Embryonic facial prominence (tissue), 1 donor: ENCODE data around the gene LAMP1.
A peak's percentile ranks its signal among the peaks of the same experiment; 100 is the strongest.
"Not testable (repeated sequence)": the region's sequence is repeated elsewhere in the genome, so short reads cannot be mapped to it uniquely, and the experiment has no call there.

Experiments
- DNase-seq: peaks from one replicate; pipeline ENCODE4 v3.0.0-alpha.2; 2016; ENCODE audit errors: extremely low spot score

The LAMP1 gene

GRCh38 chr13:113296823-113297369 lies at the start of gene LAMP1:
TSS of gene LAMP1 (plus strand) at chr13:113297239. CDS start at chr13:113297435, 196 bp downstream.
- peak; percentile 91 for DNase-seq

GRCh38 chr13:113252516-113253095 lies 44.4 kb upstream of the LAMP1 start:
- DNase-seq = no peak

- not testable (repeated sequence) for DNase-seq
Observed at GRCh38 chr13:113257908-113258307, 39.1 kb upstream of the LAMP1 start.

GRCh38 chr13:113258321-113259054 lies 38.6 kb upstream of the LAMP1 start:
- DNase-seq = no peak

GRCh38 chr13:113260996-113261395 lies 36.0 kb upstream of the LAMP1 start:
- DNase-seq = no peak

- DNase-seq = not testable (repeated sequence)
Observed at GRCh38 chr13:113263016-113263415, 34.0 kb upstream of the LAMP1 start.

GRCh38 chr13:113267642-113268405 lies 29.2 kb upstream of the LAMP1 start:
- no peak for DNase-seq

GRCh38 chr13:113272031-113272430 lies 25.0 kb upstream of the LAMP1 start:
- no peak for DNase-seq

- no peak for DNase-seq
Observed at GRCh38 chr13:113272701-113273181, 24.3 kb upstream of the LAMP1 start.

- DNase-seq = no peak
Observed at GRCh38 chr13:113273321-113273720, 23.7 kb upstream of the LAMP1 start.

GRCh38 chr13:113273851-113274590 lies 23.0 kb upstream of the LAMP1 start:
- no peak for DNase-seq

- DNase-seq = no peak
Observed at GRCh38 chr13:113274721-113275120, 22.3 kb upstream of the LAMP1 start.

- DNase-seq = no peak
Observed at GRCh38 chr13:113275387-113275786, 21.7 kb upstream of the LAMP1 start.

- no peak for DNase-seq
Observed at GRCh38 chr13:113280126-113280525, 16.9 kb upstream of the LAMP1 start.

- no peak for DNase-seq
Observed at GRCh38 chr13:113283904-113284303, 13.1 kb upstream of the LAMP1 start.

GRCh38 chr13:113288880-113289279 lies 8.2 kb upstream of the LAMP1 start:
- no peak for DNase-seq

GRCh38 chr13:113291129-113291528 lies 5.9 kb upstream of the LAMP1 start:
- DNase-seq = no peak

GRCh38 chr13:113292021-113292862 lies 4.8 kb upstream of the LAMP1 start:
- no peak for DNase-seq

- DNase-seq = no peak
Observed at GRCh38 chr13:113293686-113294085, 3.4 kb upstream of the LAMP1 start.

GRCh38 chr13:113295776-113296175 lies 1.3 kb upstream of the LAMP1 start:
- DNase-seq = no peak
